HL-60 (cell line): ENCODE data around the gene CD207.

ENCODE experiments used
- CTCF ChIP-seq: IDR thresholded peaks from one replicate; pipeline ENCODE4 v1.5.1; 2011; ENCODE audit warnings: low read length, control low read depth, inconsistent platforms; ENCODE audit not compliant: insufficient read depth
- GABPA ChIP-seq: IDR thresholded peaks from 2 replicates; pipeline ENCODE4 v1.6.1; 2012; ENCODE audit warnings: low read depth
- POLR2AphosphoS5 ChIP-seq: IDR thresholded peaks from 2 replicates; pipeline ENCODE4 v1.6.1; 2012; ENCODE audit warnings: low read depth
- REST ChIP-seq: IDR thresholded peaks from 2 replicates; pipeline ENCODE4 v1.6.1; 2012; ENCODE audit warnings: low read depth; ENCODE audit not compliant: insufficient replicate concordance

- TF ChIP-seq CTCF (no peak), GABPA (no peak), REST (no peak), POLR2AphosphoS5 (no peak)
These were observed 51.3 kb downstream of the CD207 start for GRCh38 chr2:70784320-70784719.
